ENCODE results near the gene IBA57. TPM values are rescaled to one million over a fixed set of nuclear protein-coding genes. Genes with fewer than 3 reads are reported as not detected.
"Not testable (repeated sequence)": the region's sequence is repeated elsewhere in the genome, so short reads cannot be mapped to it uniquely, and the experiment has no call there.

IBA57 gene
- total and polyA plus RNA-seq, 8 donors, result 5.3 to 13.5 (median 7.1) TPM

- no peak for TF ChIP-seq CTCF (IDR thresholded peaks at IDR 0.05)
- no peak for DNase-seq
- Histone ChIP-seq H3K9me3 (no peaks in the 10 kb centered on the region), H3K36me3 (no peaks in the 10 kb centered on the region), H3K4me1 (peaks cover 0 to 13% of the 10 kb centered on the region in 2 donors), H3K4me3 (no peak overlapping the region), H3K27me3 (no peaks in the 10 kb centered on the region), H3K27ac (no peak overlapping the region)
- no peak for ATAC-seq
- intact Hi-C loops (cut with DNase I), result no loop called here
Observed at GRCh38 chr1:228182296-228183030, 16.9 kb downstream of the IBA57 start.

GRCh38 chr1:228184152-228184551 lies 18.5 kb downstream of the IBA57 start:
- no peak overlapping the region for H3K4me3 ChIP-seq
- DNase-seq (no peak), ATAC-seq (no peak)
- H3K36me3 ChIP-seq, result no peaks in the 10 kb centered on the region
- intact Hi-C loops (cut with DNase I), result no loop called here
- H3K27ac ChIP-seq, result no peak overlapping the region
- no peaks in the 10 kb centered on the region for H3K9me3 ChIP-seq
- no peaks in the 10 kb centered on the region for H3K27me3 ChIP-seq
- no peaks in the 10 kb centered on the region for H3K4me1 ChIP-seq
- no peak for TF ChIP-seq CTCF (IDR thresholded peaks at IDR 0.05)

DNA sequence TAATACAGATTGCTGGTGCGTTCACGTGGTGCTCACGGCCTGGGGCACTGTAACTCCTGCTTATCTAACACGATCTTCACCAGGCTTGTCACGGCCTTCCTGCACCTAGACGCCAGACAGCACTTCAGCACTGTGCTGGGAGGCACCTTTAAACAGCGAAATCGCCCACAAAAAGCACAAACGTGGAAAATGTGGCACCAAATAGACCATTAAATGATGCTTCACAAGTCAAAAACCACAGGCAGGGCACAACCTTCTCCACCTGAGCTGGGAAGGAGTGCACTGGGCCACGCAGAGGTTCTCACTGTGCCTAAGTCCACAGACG lies 20.0 kb downstream of the IBA57 start:
- H3K9me3 ChIP-seq, result no peaks in the 10 kb centered on the region
- intact Hi-C loops (cut with DNase I), result no loop called here
- no peaks in the 10 kb centered on the region for H3K4me1 ChIP-seq
- no peaks in the 10 kb centered on the region for H3K27me3 ChIP-seq
- H3K27ac ChIP-seq, result no peak overlapping the region
- no peak for DNase-seq
- no peak overlapping the region for H3K4me3 ChIP-seq
- no peaks in the 10 kb centered on the region for H3K36me3 ChIP-seq
- TF ChIP-seq CTCF (IDR thresholded peaks at IDR 0.05), result no peak
- no peak for ATAC-seq

DNA sequence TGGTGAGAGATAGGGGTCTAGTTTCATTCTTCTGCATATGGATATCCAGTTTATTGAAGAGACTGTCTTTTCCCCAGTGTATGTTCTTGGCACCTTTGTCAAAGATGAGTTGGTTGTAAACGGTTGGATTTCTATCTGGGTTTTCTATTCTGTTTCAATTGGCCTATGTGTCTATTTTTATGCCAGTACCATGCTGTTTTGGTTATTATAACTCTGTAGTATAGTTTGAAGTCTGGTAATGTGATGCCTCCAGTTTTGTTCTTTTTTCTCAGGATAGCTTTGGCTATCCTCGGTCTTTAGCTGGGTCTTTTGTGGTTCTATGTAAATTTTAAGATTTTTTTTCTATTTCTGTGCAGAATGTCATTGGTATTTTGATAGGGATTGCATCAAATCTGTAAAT lies 22.6 kb downstream of the IBA57 start:
- intact Hi-C loops (cut with DNase I); H3K9me3 ChIP-seq; H3K4me1 ChIP-seq; DNase-seq; H3K27me3 ChIP-seq; H3K27ac ChIP-seq; H3K4me3 ChIP-seq; H3K36me3 ChIP-seq; ATAC-seq: not testable (repeated sequence)

GRCh38 chr1:228190182-228190581 lies 24.6 kb downstream of the IBA57 start:
- ATAC-seq, result no peak
- no peak overlapping the region for H3K4me3 ChIP-seq
- DNase-seq, result no peak
- no peaks in the 10 kb centered on the region for H3K36me3 ChIP-seq
- no peaks in the 10 kb centered on the region for H3K27me3 ChIP-seq
- no peaks in the 10 kb centered on the region for H3K9me3 ChIP-seq
- H3K27ac ChIP-seq, result no peak overlapping the region
- no peaks in the 10 kb centered on the region for H3K4me1 ChIP-seq
- TF ChIP-seq CTCF (IDR thresholded peaks at IDR 0.05), result no peak
- intact Hi-C loops (cut with DNase I), result no loop called here

GRCh38 chr1:228190778-228191177 lies 25.2 kb downstream of the IBA57 start:
- no peak overlapping the region for H3K27ac ChIP-seq
- ATAC-seq (no peak), DNase-seq (no peak)
- H3K27me3 ChIP-seq, result no peaks in the 10 kb centered on the region
- no peaks in the 10 kb centered on the region for H3K4me1 ChIP-seq
- intact Hi-C loops (cut with DNase I), result no loop called here
- no peaks in the 10 kb centered on the region for H3K36me3 ChIP-seq
- H3K4me3 ChIP-seq, result no peak overlapping the region
- H3K9me3 ChIP-seq, result no peaks in the 10 kb centered on the region
- TF ChIP-seq CTCF (IDR thresholded peaks at IDR 0.05), result no peak
